Right lobe of liver (tissue), 6 donors: Measurements from ENCODE around the gene FBXO46. TPM values are rescaled to one million over a fixed set of nuclear protein-coding genes. Genes with fewer than 3 reads are reported as not detected.
"Not testable (repeated sequence)": the region's sequence is repeated elsewhere in the genome, so short reads cannot be mapped to it uniquely, and the experiment has no call there.

ENCODE experiments used
- ATAC-seq, 4 donors: fragments of 200-7000 bp; cut with Tn5 transposase; one replicate each; pipeline ENCODE4 v1.9.1; 2020; ENCODE audit warnings: mild to moderate bottlenecking in 4 of 4, moderate library complexity in 4 of 4
- DNase-seq, 3 donors: peaks; one replicate each; pipeline ENCODE4 v3.0.0-alpha.2; 2020
- H3K27ac ChIP-seq, 3 donors: fragments of 200-600 bp; one replicate each; pipeline ENCODE4 v1.8.0; 2022
- H3K27me3 ChIP-seq, 2 donors: fragments of 200-600 bp; one replicate each; pipeline ENCODE4 v1.8.0; 2022
- H3K36me3 ChIP-seq, 4 donors: fragments of 200-600 bp; sonication (generic) in 1 of 4; one replicate each; pipeline versions ENCODE4 v1.5.1 to v1.8.0; 2017 to 2022; ENCODE audit warnings: control low read depth in 1 of 4
- H3K4me1 ChIP-seq, 4 donors: fragments of 200-600 bp; sonication (generic) in 1 of 4; one replicate each; pipeline versions ENCODE4 v1.5.1 to v1.8.0; 2017 to 2022; ENCODE audit warnings: control low read depth in 1 of 4
- H3K4me3 ChIP-seq, 3 donors: fragments of 200-600 bp; one replicate each; pipeline ENCODE4 v1.8.0; 2022
- H3K9me3 ChIP-seq, 4 donors: fragments of 200-600 bp; sonication (generic) in 1 of 4; one replicate each; pipeline versions ENCODE4 v1.5.1 to v1.8.0; 2017 to 2022; ENCODE audit warnings: control low read depth in 1 of 4
- CTCF ChIP-seq, 4 donors: fragments of 200-600 bp in 3 of 4; fragments of 450-650 bp in 1 of 4; IDR thresholded peaks; one replicate each; pipeline versions ENCODE4 v1.5.1 to v1.8.0; 2016 to 2022; ENCODE audit warnings: antibody characterized with exemption in 4 of 4, mild to moderate bottlenecking in 2 of 4
- POLR2A ChIP-seq: fragments of 450-650 bp; IDR thresholded peaks from one replicate; pipeline ENCODE4 v1.6.1; 2017; ENCODE audit warnings: antibody characterized with exemption, mild to moderate bottlenecking
- WGBS: methylation state at CpG from one replicate; pipeline ENCODE4 v1.1.6; 2018; ENCODE audit warnings: low coverage, low lambda C conversion rate; ENCODE audit not compliant: insufficient coverage; ENCODE audit errors: missing lambda C conversion rate; 5-methylcytosine and 5-hydroxymethylcytosine counted together
- intact Hi-C, 2 donors: fragments of 100-400 bp; cut with DNase I; formaldehyde crosslinking; loops; one replicate each; pipeline versions ENCODE4 v1.11.2 to v1.14.1; 2022
- total RNA-seq, 6 experiments: library from RNA; depleted of rRNA in 2 of 6; stranded (reverse); fragments of >200 nt in 2 of 6; fragmentation: NEBNext Ultra II Directional in 3 of 6; extraction: Animal tissue kit (Norgen Biotek cat#: 25700) in 3 of 6; gene quantifications; one replicate each; pipeline versions ENCODE4 v1.1.0 to v1.2.4, GENCODE V29; 2016 to 2023
- donor health status: DM: no; HTN: yes; CAD: no.
- donor health status: DM: no; HTN: no; CAD: no.
- donor health status: DM: no; HTN: no; CAD: no.
- donor health status: DM: no; HTN: yes; CAD: no.
- donor health status: DM: no; HTN: yes; CAD: no.

FBXO46 gene
- total RNA-seq, 6 experiments from 2014 or later: 5.6 to 12.4 (median 7.4) TPM

- no peak for DNase-seq
- intact Hi-C loops: no loop called here
- no peaks in the 10 kb centered on the region for H3K27me3 ChIP-seq
- 88% methylated on average over 10 of the region's 12 CpGs for WGBS
- H3K4me1 ChIP-seq: no peaks in the 10 kb centered on the region
- TF ChIP-seq POLR2A: no peak
- H3K4me3 ChIP-seq: no peak overlapping the region
- no peaks in the 10 kb centered on the region for H3K9me3 ChIP-seq
- H3K27ac ChIP-seq: no peak overlapping the region
- ATAC-seq: no peak
- H3K36me3 ChIP-seq: no peaks in the 10 kb centered on the region
Measured at GRCh38 chr19:45752639-45753038, 21.9 kb upstream of the FBXO46 start.

GRCh38 chr19:45751483-45751882 lies 20.8 kb upstream of the FBXO46 start:
- ATAC-seq, intact Hi-C loops: not testable (repeated sequence)

GRCh38 chr19:45747513-45747912 lies 16.8 kb upstream of the FBXO46 start:
- ATAC-seq: no peak
- H3K27me3 ChIP-seq: no peaks in the 10 kb centered on the region
- 86% methylated on average over 4 of the region's 5 CpGs for whole genome bisulfite sequencing
- H3K9me3 ChIP-seq: no peaks in the 10 kb centered on the region
- no peak for TF ChIP-seq POLR2A
- no peak for TF ChIP-seq CTCF (IDR thresholded peaks at IDR 0.05)
- DNase-seq: no peak
- no peaks in the 10 kb centered on the region for H3K4me1 ChIP-seq
- H3K36me3 ChIP-seq: no peaks in the 10 kb centered on the region
- no peak overlapping the region for H3K4me3 ChIP-seq
- H3K27ac ChIP-seq: no peak overlapping the region
- intact Hi-C loops: no loop called here

More at GRCh38 chr19:45751483-45751882, 20.8 kb upstream of the FBXO46 start:
- WGBS: 89% methylated on average over 10 of the region's 10 CpGs
- H3K9me3 ChIP-seq, DNase-seq, H3K27me3 ChIP-seq, H3K4me3 ChIP-seq, H3K27ac ChIP-seq, H3K4me1 ChIP-seq, H3K36me3 ChIP-seq: not testable (repeated sequence)

GRCh38 chr19:45746866-45747265 lies 16.2 kb upstream of the FBXO46 start:
- Histone ChIP-seq H3K27ac (no peak overlapping the region), H3K4me3 (no peak overlapping the region), H3K9me3 (no peaks in the 10 kb centered on the region), H3K27me3 (no peaks in the 10 kb centered on the region), H3K4me1 (no peaks in the 10 kb centered on the region), H3K36me3 (no peaks in the 10 kb centered on the region)
- 57% methylated on average over 3 of the region's 5 CpGs for WGBS
- intact Hi-C loops: no loop called here
- no peak for ATAC-seq
- TF ChIP-seq POLR2A (no peak), CTCF (IDR thresholded peaks at IDR 0.05) (no peak)
- no peak for DNase-seq

GRCh38 chr19:45745606-45746005 lies 14.9 kb upstream of the FBXO46 start:
- TF ChIP-seq POLR2A: no peak
- TF ChIP-seq CTCF (IDR thresholded peaks at IDR 0.05): no peak
- ATAC-seq (no peak), DNase-seq (no peak)
- intact Hi-C loops: no loop called here
- H3K4me1 ChIP-seq: no peaks in the 10 kb centered on the region
- no peak overlapping the region for H3K27ac ChIP-seq
- no peak overlapping the region for H3K4me3 ChIP-seq
- H3K9me3 ChIP-seq: no peaks in the 10 kb centered on the region
- H3K27me3 ChIP-seq: no peaks in the 10 kb centered on the region
- 74% methylated on average over 6 of the region's 6 CpGs for WGBS
- H3K36me3 ChIP-seq: no peaks in the 10 kb centered on the region

GRCh38 chr19:45742969-45743368 lies 12.3 kb upstream of the FBXO46 start:
- Histone ChIP-seq H3K36me3 (no peaks in the 10 kb centered on the region), H3K4me3 (no peak overlapping the region), H3K4me1 (no peaks in the 10 kb centered on the region), H3K27ac (no peak overlapping the region), H3K27me3 (no peaks in the 10 kb centered on the region), H3K9me3 (no peaks in the 10 kb centered on the region)
- WGBS: 53% methylated on average over 4 of the region's 4 CpGs
- no peak for ATAC-seq
- intact Hi-C loops: no loop called here
- DNase-seq: no peak
- TF ChIP-seq CTCF (IDR thresholded peaks at IDR 0.05) (no peak), POLR2A (no peak)
